Measurements from ENCODE around the gene PCDH9. TPM values are rescaled to one million over a fixed set of nuclear protein-coding genes. Genes with fewer than 3 reads are reported as not detected.

The PCDH9 gene
- total and polyA plus RNA-seq, 2 of the 4 experiments (the other 2 are of a cell fraction), result 2.2 to 10.2 TPM

DNA sequence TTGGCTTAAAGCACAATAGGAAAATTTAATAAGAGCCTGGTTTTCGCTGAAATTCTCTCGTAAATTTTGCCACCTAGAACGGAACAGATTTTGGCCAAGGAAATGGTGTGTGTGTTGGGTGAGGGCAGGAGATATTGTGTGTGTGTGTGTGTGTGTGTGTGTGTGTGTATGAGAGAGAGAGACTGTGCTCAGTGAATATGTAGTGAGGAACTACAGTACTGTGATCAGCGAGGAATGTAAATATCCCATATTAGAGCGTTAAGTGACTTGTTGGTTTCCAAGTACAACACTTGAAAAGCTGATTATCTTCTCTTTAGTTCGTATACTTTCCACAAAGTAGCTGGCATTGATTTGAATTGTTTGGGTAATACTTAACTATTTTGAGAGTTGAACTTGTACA is 738.9 kb downstream of the PCDH9 start:
- no peak overlapping the region for H2BK120ac ChIP-seq (ENCODE audit: low read depth, low read length)
- no peak overlapping the region for H3K56ac ChIP-seq (ENCODE audit: extremely low read depth, insufficient read depth, low read length)
- H4K20me1 ChIP-seq (ENCODE audit: insufficient read depth, low read length), result no peaks in the 10 kb centered on the region
- no peak overlapping the region for H2AK9ac ChIP-seq (replicated peaks; ENCODE audit: low read depth, low read length, poor library complexity)
- H3K14ac ChIP-seq (replicated peaks; ENCODE audit: low read depth, low read length), result no peak overlapping the region
- H3K4me3 ChIP-seq (ENCODE audit: insufficient read depth, low read depth, low read length), result no peak overlapping the region
- H4K91ac ChIP-seq (ENCODE audit: insufficient read depth, low read depth, low read length), result no peak overlapping the region
- H3K4me1 ChIP-seq (ENCODE audit: control insufficient read depth, insufficient read depth, low read length), result no peaks in the 10 kb centered on the region; the same call in 1 of the 2 replicates
- H3K4me2 ChIP-seq (ENCODE audit: low read depth, low read length), result no peak overlapping the region
- no peaks in the 10 kb centered on the region for H3K27me3 ChIP-seq (ENCODE audit: control insufficient read depth, insufficient read depth, low read length)
- no peak overlapping the region for H4K5ac ChIP-seq (ENCODE audit: low read depth, low read length)
- no peak overlapping the region for H2AK5ac ChIP-seq (ENCODE audit: low read depth, low read length)
- WGBS, 2 experiments (ENCODE audit: extremely low coverage in 2 of 2, insufficient read length in 1 of 2), result 70% methylated on average over 3 of the region's 6 CpGs; no CpG with 5 or more reads in 1 of the 2 experiments
- no peak overlapping the region for H4K8ac ChIP-seq (ENCODE audit: low read depth in 2 of 2, low read length in 2 of 2)
- no peak overlapping the region for H3K18ac ChIP-seq (ENCODE audit: low read depth, low read length)
- no peaks in the 10 kb centered on the region for H3K36me3 ChIP-seq (ENCODE audit: control insufficient read depth, insufficient read depth, low read length)
- intact Hi-C loops (cut with micrococcal nuclease) (no loop called here), in situ Hi-C loops (cut with MboI; ENCODE audit: low sequenced_read_pairs) (no loop called here), dilution Hi-C loops (cut with HindIII; ENCODE audit: low sequenced_read_pairs, unreplicated experiment) (no loop called here)
- no peak overlapping the region for H3K23ac ChIP-seq (ENCODE audit: low read depth, low read length)
- no peak for TF ChIP-seq RCOR1 (IDR thresholded peaks at IDR 0.05; ENCODE audit: insufficient replicate concordance, low read length)
- TF ChIP-seq, protein P1, sequence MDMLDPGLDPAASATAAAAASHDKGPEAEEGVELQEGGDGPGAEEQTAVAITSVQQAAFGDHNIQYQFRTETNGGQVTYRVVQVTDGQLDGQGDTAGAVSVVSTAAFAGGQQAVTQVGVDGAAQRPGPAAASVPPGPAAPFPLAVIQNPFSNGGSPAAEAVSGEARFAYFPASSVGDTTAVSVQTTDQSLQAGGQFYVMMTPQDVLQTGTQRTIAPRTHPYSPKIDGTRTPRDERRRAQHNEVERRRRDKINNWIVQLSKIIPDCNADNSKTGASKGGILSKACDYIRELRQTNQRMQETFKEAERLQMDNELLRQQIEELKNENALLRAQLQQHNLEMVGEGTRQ (IDR thresholded peaks at IDR 0.05; ENCODE audit: low read depth, low read length), result no peak
- TF ChIP-seq FOS (IDR thresholded peaks at IDR 0.05; ENCODE audit: low read depth, low read length), result no peak
- no peak for TF ChIP-seq MAFK (IDR thresholded peaks at IDR 0.05; ENCODE audit: low read depth, low read length)
- no peak for TF ChIP-seq BHLHE40 (IDR thresholded peaks at IDR 0.05; ENCODE audit: low read depth, low read length)
- TF ChIP-seq POLR2A (IDR thresholded peaks at IDR 0.05; ENCODE audit: low read depth, low read length), result no peak
- no peak overlapping the region for H2BK20ac ChIP-seq (ENCODE audit: low read depth, low read length)
- H3K9me3 ChIP-seq (ENCODE audit: control insufficient read depth, insufficient read depth, low read length), result no peaks in the 10 kb centered on the region
- ChIA-PET POLR2A (ENCODE audit: unreplicated experiment) (interaction anchor here (0.5 kb wide), 1 partner anchor 92 kb away, joined by 4 read pairs; no protein-coding TSS in a partner anchor), CTCF (interaction anchor here (0.6 kb wide), 1 partner anchor 48 kb away, joined by 3 read pairs; no protein-coding TSS in a partner anchor)
- no peak overlapping the region for H3K4ac ChIP-seq (ENCODE audit: low read depth, low read length)
- ATAC-seq (ENCODE audit: low read depth) (no peak), DNase-seq (no peak)
- no peak overlapping the region for H2BK15ac ChIP-seq (ENCODE audit: low read depth, low read length)
- BruUV-seq (replicated peaks), result no TSS peak
- no peaks in the 10 kb centered on the region for H3K79me1 ChIP-seq (ENCODE audit: low read depth in 1 of 2, low read length in 2 of 2)
- no peak overlapping the region for H3K9ac ChIP-seq (ENCODE audit: low read depth, low read length)
- H3K9me1 ChIP-seq (ENCODE audit: insufficient read depth, low read length), result no peaks in the 10 kb centered on the region
- no peak overlapping the region for H2AFZ ChIP-seq (replicated peaks; ENCODE audit: low read length, poor library complexity)
- H2BK5ac ChIP-seq (ENCODE audit: low read depth, low read length, poor library complexity, severe bottlenecking), result no peak overlapping the region
- H3K27ac ChIP-seq (ENCODE audit: insufficient read depth, low read length), result no peak overlapping the region

Measured in IMR-90 (cell line).